K562 (cell line): ENCODE measurements around the gene SYNGR4. TPM values are rescaled to one million over a fixed set of nuclear protein-coding genes. Genes with fewer than 3 reads are reported as not detected.

Experiments used
- COPS2 ChIP-seq: fragments of 450-650 bp; conservative IDR thresholded peaks from 2 replicates; pipeline ENCODE4 v1.6.1; 2016; ENCODE audit warnings: mild to moderate bottlenecking, moderate library complexity
- DIDO1 ChIP-seq: fragments of 450-650 bp; IDR thresholded peaks from 2 replicates; pipeline ENCODE4 v1.6.1; 2016; ENCODE audit warnings: low read depth, missing biosample characterization, missing genetic modification characterization
- ELF1 ChIP-seq: fragments of 200-800 bp; sonication (Bioruptor generic); IDR thresholded peaks from 2 replicates; pipeline ENCODE4 v1.6.1; 2016; ENCODE audit warnings: missing genetic modification characterization, missing compliant biosample characterization
- FOSL1 ChIP-seq: fragments of 200-800 bp; sonication (Bioruptor generic); conservative IDR thresholded peaks from 2 replicates; pipeline ENCODE4 v1.6.1; 2016; ENCODE audit warnings: missing genetic modification characterization, missing compliant biosample characterization
- GATAD2B ChIP-seq: fragments of 450-650 bp; IDR thresholded peaks from 2 replicates; pipeline ENCODE4 v1.6.1; 2017; ENCODE audit warnings: mild to moderate bottlenecking, borderline replicate concordance
- HMGXB4 ChIP-seq: sonication (generic); formaldehyde crosslinking; IDR thresholded peaks from 2 replicates; pipeline ENCODE4 v1.8.1; 2023; ENCODE audit warnings: mild to moderate bottlenecking, missing genetic modification reagents
- ILF3 ChIP-seq: fragments of 450-650 bp; IDR thresholded peaks from 2 replicates; pipeline ENCODE4 v1.6.1; 2018; ENCODE audit warnings: antibody characterized with exemption, mild to moderate bottlenecking, moderate library complexity, borderline replicate concordance
- MBD1 ChIP-seq: fragments of 250-450 bp; sonication (Bioruptor Pico); IDR thresholded peaks from 2 replicates; pipeline ENCODE4 v1.8.0; 2022; ENCODE audit warnings: inconsistent platforms
- NCOA2 ChIP-seq, 2 experiments: fragments of 450-650 bp; IDR thresholded peaks; 2 replicates each; pipeline ENCODE4 v1.6.1; 2018; ENCODE audit warnings: mild to moderate bottlenecking in 2 of 2, moderate library complexity in 1 of 2; ENCODE audit not compliant: partially characterized antibody in 2 of 2
- PPARD ChIP-seq: fragments of 250-450 bp; sonication (Bioruptor Pico); IDR thresholded peaks from 2 replicates; pipeline ENCODE4 v1.8.0; 2022; ENCODE audit warnings: inconsistent platforms, mild to moderate bottlenecking, moderate library complexity
- PTBP1 ChIP-seq: fragments of 200-400 bp; formaldehyde crosslinking; IDR thresholded peaks from 2 replicates; pipeline ENCODE4 v1.6.1; 2017; ENCODE audit warnings: low read depth, low read length
- PURB ChIP-seq: sonication (generic); formaldehyde crosslinking; IDR thresholded peaks from 2 replicates; pipeline ENCODE4 v1.9.0; 2021; ENCODE audit warnings: low read depth, mild to moderate bottlenecking, missing genetic modification reagents
- RHOXF2B ChIP-seq: fragments of 250-450 bp; sonication (Bioruptor Pico); conservative IDR thresholded peaks from 2 replicates; pipeline ENCODE4 v1.5.1; 2021
- SMAD2 ChIP-seq: fragments of 150-350 bp; IDR thresholded peaks from 2 replicates; pipeline ENCODE4 v1.6.1; 2014; ENCODE audit warnings: low read depth, mild to moderate bottlenecking, low read length
- VEZF1 ChIP-seq: fragments of 200-800 bp; sonication (Bioruptor generic); IDR thresholded peaks from 2 replicates; pipeline ENCODE4 v1.6.1; 2017; ENCODE audit warnings: missing genetic modification characterization, missing compliant biosample characterization
- ZBTB5 ChIP-seq: fragments of 450-650 bp; IDR thresholded peaks from 2 replicates; pipeline ENCODE4 v1.6.1; 2017; ENCODE audit warnings: antibody characterized with exemption
- ZFP91 ChIP-seq: sonication (generic); formaldehyde crosslinking; IDR thresholded peaks from 2 replicates; pipeline ENCODE4 v1.8.0; 2022; ENCODE audit warnings: mild to moderate bottlenecking, missing genetic modification reagents
- ZNF165 ChIP-seq: fragments of 250-450 bp; sonication (Bioruptor Pico); IDR thresholded peaks from 2 replicates; pipeline ENCODE4 v1.4.0; 2020; ENCODE audit warnings: borderline replicate concordance
- ZNF311 ChIP-seq: fragments of 250-450 bp; sonication (Bioruptor Pico); IDR thresholded peaks from 2 replicates; pipeline ENCODE4 v1.4.0; 2020; ENCODE audit warnings: mild to moderate bottlenecking, moderate library complexity
- ZNF644 ChIP-seq: fragments of 200-800 bp; sonication (Bioruptor generic); IDR thresholded peaks from 2 replicates; pipeline ENCODE4 v1.6.1; 2016; ENCODE audit warnings: low read depth, missing genetic modification characterization, missing compliant biosample characterization
- polyA plus RNA-seq, 8 experiments: library from polyadenylated mRNA; depleted of rRNA in 4 of 8; stranded (reverse) in 5 of 8; unstranded in 3 of 8; fragments of >200 nt; fragmentation: Nextera tagmentation in 2 of 8; fragmentation: Illumina TruSeq in 1 of 8; extraction: Ambion mirVana in 2 of 8; extraction: Trizol in 1 of 8; gene quantifications; 2 replicates each; pipeline versions ENCODE4 v1.2.1 to v1.2.3, GENCODE V29; 2011 to 2014; ENCODE audit warnings: inconsistent platforms in 1 of 8, missing spikeins in 1 of 8
- total RNA-seq, 7 experiments: library from RNA; depleted of rRNA in 6 of 7; stranded (reverse); fragments of >200 nt in 6 of 7; fragmentation: Illumina TruSeq in 2 of 7; extraction: Trizol in 2 of 7; gene quantifications; 2 replicates each; pipeline versions ENCODE4 v1.2.1 to v1.2.3, GENCODE V29; 2011 to 2021; ENCODE audit warnings: low replicate concordance in 1 of 7

Gene SYNGR4
- total and polyA plus RNA-seq, 9 of the 15 experiments (the other 6 are each of a cell fraction or from before 2014, with no cell fraction given), result 0.07 to 0.14 TPM; not detected in 7

GRCh38 chr19:48418317-48419064 is 54.3 kb downstream of the SYNGR4 start (continued):
- TF ChIP-seq FOSL1 (tag) (peak; percentile 56; the same call in 1 of the 2 replicates), MBD1 (CRISPR knock-in tag) (no peak), ZNF644 (tag) (no peak), PURB (CRISPR knock-in tag) (no peak), VEZF1 (CRISPR knock-in tag) (peak; percentile 80), GATAD2B (no peak), ZBTB5 (no peak), SMAD2 (no peak), PPARD (no peak), RHOXF2B (CRISPR knock-in tag) (no peak), DIDO1 (tag) (no peak), COPS2 (no peak), ZNF165 (CRISPR knock-in tag) (no peak), ZNF311 (CRISPR knock-in tag) (no peak), ILF3 (no peak), PTBP1 (no peak), ELF1 (tag) (no peak), HMGXB4 (CRISPR knock-in tag) (no peak), NCOA2 (IDR thresholded peaks at IDR 0.05; ENCODE audit: partially characterized antibody in 2 of 2) (no peak), ZFP91 (peak; percentile 54; the same call in 1 of the 2 replicates)
